H1 (cell line): ENCODE measurements around the gene RBM15B. TPM values are rescaled to one million over a fixed set of nuclear protein-coding genes. Genes with fewer than 3 reads are reported as not detected.

Experiments used
- CTCF ChIA-PET: fragments of 300-600 bp; sonication (Branson Sonifier 250); formaldehyde crosslinking; loops from one replicate; lab custom pipeline; 2021; ENCODE audit not compliant: partially characterized antibody; lab: Charles Lee
- POLR2A ChIA-PET: fragments of 300-600 bp; sonication (Branson Sonifier 250); formaldehyde crosslinking; loops from one replicate; lab custom pipeline; 2021; ENCODE audit warnings: inconsistent platforms; ENCODE audit not compliant: partially characterized antibody; lab: Charles Lee
- DNase-seq, 2 experiments: peaks; one replicate each; pipeline versions ENCODE4 v3.0.0 to v3.0.0-alpha.2; 2010 to 2022; ENCODE audit warnings: low spot score in 2 of 2, low read depth in 1 of 2, mixed read lengths in 1 of 2
- FAIRE-seq: peaks from 2 replicates; lab custom pipeline; 2011; peaks lifted over from hg19 to GRCh38; lab: Jason Lieb, UNC
- H2AFZ ChIP-seq: 2 replicates; pipeline ENCODE4 v1.8.1; 2012; ENCODE audit warnings: low read length, inconsistent platforms
- H2AK5ac ChIP-seq: 2 replicates; pipeline ENCODE4 v1.6.1; 2013; ENCODE audit warnings: low read depth, low read length
- H2BK120ac ChIP-seq: replicated peaks from 2 replicates; pipeline ENCODE3; 2013; ENCODE audit warnings: low read depth, low read length, inconsistent platforms
- H2BK12ac ChIP-seq: 2 replicates; pipeline ENCODE4 v1.6.1; 2013; ENCODE audit warnings: low read depth, low read length
- H2BK15ac ChIP-seq: 2 replicates; pipeline ENCODE4 v1.6.1; 2013; ENCODE audit warnings: low read length
- H2BK20ac ChIP-seq: 2 replicates; pipeline ENCODE4 v1.6.1; 2013; ENCODE audit warnings: low read length
- H2BK5ac ChIP-seq: 2 replicates; pipeline ENCODE4 v1.6.1; 2013; ENCODE audit warnings: low read depth, low read length
- H3K14ac ChIP-seq: 2 replicates; pipeline ENCODE4 v1.6.1; 2013; ENCODE audit warnings: inconsistent platforms; ENCODE audit not compliant: insufficient read length
- H3K18ac ChIP-seq: 2 replicates; pipeline ENCODE4 v1.6.1; 2013; ENCODE audit warnings: low read length; ENCODE audit errors: extremely low read depth
- H3K23ac ChIP-seq: 2 replicates; pipeline ENCODE4 v1.6.1; 2013; ENCODE audit warnings: inconsistent platforms; ENCODE audit not compliant: insufficient read length
- H3K23me2 ChIP-seq: 2 replicates; pipeline ENCODE4 v1.6.1; 2013; ENCODE audit warnings: low read depth, low read length
- H3K27ac ChIP-seq: 2 replicates; pipeline ENCODE4 v1.6.1; 2011; ENCODE audit warnings: low read depth, low read length, inconsistent platforms
- H3K27me3 ChIP-seq, 4 experiments: replicated peaks in 1 of 4; 1 replicate in 1 of 4; 2 replicates in 3 of 4; pipeline versions ENCODE4 v1.6.1 to v1.8.1; 2011 to 2013; ENCODE audit warnings: low read length in 3 of 4, mild to moderate bottlenecking in 3 of 4, inconsistent platforms in 2 of 4, mixed read lengths in 2 of 4, moderate library complexity in 1 of 4; ENCODE audit not compliant: control insufficient read depth in 3 of 4, insufficient read depth in 3 of 4; ENCODE audit errors: extremely low read depth in 1 of 4
- H3K36me3 ChIP-seq, 4 experiments: 2 replicates each; pipeline versions ENCODE4 v1.6.1 to v1.8.1; 2011 to 2013; ENCODE audit warnings: mild to moderate bottlenecking in 4 of 4, low read length in 3 of 4, moderate library complexity in 2 of 4, control low read depth in 1 of 4, inconsistent platforms in 1 of 4; ENCODE audit not compliant: insufficient read depth in 4 of 4, control insufficient read depth in 2 of 4
- H3K4ac ChIP-seq: replicated peaks from 2 replicates; pipeline ENCODE3; 2013; ENCODE audit warnings: low read length, low read depth, mixed read lengths, inconsistent platforms; ENCODE audit not compliant: insufficient read length
- H3K4me1 ChIP-seq, 4 experiments: replicated peaks in 1 of 4; 1 replicate in 1 of 4; 2 replicates in 3 of 4; pipeline versions ENCODE4 v1.6.1 to v1.8.1; 2011 to 2013; ENCODE audit warnings: low read length in 3 of 4, inconsistent platforms in 2 of 4, mixed read lengths in 1 of 4; ENCODE audit not compliant: insufficient read depth in 4 of 4, control insufficient read depth in 3 of 4
- H3K4me2 ChIP-seq, 2 experiments: 2 replicates each; pipeline versions ENCODE4 v1.6.1 to v1.8.1; 2011 to 2013; ENCODE audit warnings: low read depth in 2 of 2, low read length in 2 of 2, control low read depth in 1 of 2, inconsistent platforms in 1 of 2, mild to moderate bottlenecking in 1 of 2; ENCODE audit not compliant: insufficient read depth in 1 of 2
- H3K4me3 ChIP-seq, 4 experiments: fragments of 200-600, 300-600 bp in 1 of 4; sonication (generic), shearing (Covaris generic), sonication (Bioruptor Twin) in 1 of 4; 2 replicates each; pipeline versions ENCODE4 v1.5.1 to v1.8.1; 2011 to 2016; ENCODE audit warnings: low read length in 4 of 4, low read depth in 3 of 4, control low read depth in 2 of 4, inconsistent platforms in 2 of 4, mild to moderate bottlenecking in 2 of 4, mixed read lengths in 1 of 4, moderate library complexity in 1 of 4; ENCODE audit not compliant: insufficient read depth in 2 of 4; ENCODE audit errors: extremely low read depth in 1 of 4
- H3K56ac ChIP-seq: replicated peaks from 2 replicates; pipeline ENCODE3; 2013; ENCODE audit warnings: low read depth, mild to moderate bottlenecking, mixed read lengths, low read length, inconsistent platforms; ENCODE audit not compliant: insufficient read length
- H3K79me1 ChIP-seq: 2 replicates; pipeline ENCODE4 v1.6.1; 2013; ENCODE audit warnings: low read depth, low read length, control low read depth
- H3K79me2 ChIP-seq, 2 experiments: 2 replicates each; pipeline versions ENCODE4 v1.6.1 to v1.8.1; 2012 to 2013; ENCODE audit warnings: low read length in 2 of 2, mild to moderate bottlenecking in 2 of 2, inconsistent platforms in 1 of 2; ENCODE audit not compliant: insufficient read depth in 2 of 2, control insufficient read depth in 1 of 2
- H3K9ac ChIP-seq, 4 experiments: replicated peaks in 1 of 4; 1 replicate in 1 of 4; 2 replicates in 3 of 4; pipeline versions ENCODE4 v1.6.1 to v1.8.1; 2011 to 2013; ENCODE audit warnings: low read depth in 3 of 4, low read length in 3 of 4, control low read depth in 2 of 4, mild to moderate bottlenecking in 2 of 4, moderate library complexity in 2 of 4, inconsistent platforms in 1 of 4; ENCODE audit errors: extremely low read depth in 1 of 4
- H3K9me3 ChIP-seq, 2 experiments: 2 replicates each; pipeline versions ENCODE4 v1.6.1 to v1.8.1; 2012 to 2013; ENCODE audit warnings: mild to moderate bottlenecking in 2 of 2, moderate library complexity in 2 of 2, control low read depth in 1 of 2, inconsistent platforms in 1 of 2, low read depth in 1 of 2, low read length in 1 of 2, mixed read lengths in 1 of 2; ENCODE audit not compliant: insufficient read depth in 2 of 2
- H4K20me1 ChIP-seq, 2 experiments: replicated peaks in 1 of 2; 2 replicates each; pipeline versions ENCODE3 to v1.8.1; 2011 to 2013; ENCODE audit warnings: inconsistent platforms in 2 of 2, low read length in 2 of 2, mild to moderate bottlenecking in 1 of 2; ENCODE audit not compliant: insufficient read depth in 2 of 2, control insufficient read depth in 1 of 2
- H4K5ac ChIP-seq: 2 replicates; pipeline ENCODE4 v1.6.1; 2013; ENCODE audit warnings: low read length, low read depth, mixed read lengths, inconsistent platforms; ENCODE audit not compliant: insufficient read length
- H4K8ac ChIP-seq: 2 replicates; pipeline ENCODE4 v1.8.0; 2013; ENCODE audit warnings: mild to moderate bottlenecking, moderate library complexity, low read length, inconsistent platforms; ENCODE audit not compliant: insufficient read depth; ENCODE audit errors: extremely low read depth
- H4K91ac ChIP-seq: replicated peaks from 2 replicates; pipeline ENCODE3; 2013; ENCODE audit warnings: low read length, mixed read lengths, inconsistent platforms; ENCODE audit not compliant: insufficient read length
- ASH2L ChIP-seq: fragments of 200-600, 300-600 bp; sonication (generic); IDR thresholded peaks from one replicate; pipeline ENCODE4 v1.7.1; 2017; ENCODE audit warnings: low read length
- EP300 ChIP-seq, 2 experiments: IDR thresholded peaks; 1 replicate in 1 of 2; 2 replicates in 1 of 2; pipeline ENCODE4 v1.6.1; 2011 to 2012; ENCODE audit warnings: low read depth in 2 of 2, low read length in 2 of 2, mild to moderate bottlenecking in 2 of 2, borderline replicate concordance in 1 of 2, inconsistent platforms in 1 of 2, moderate library complexity in 1 of 2
- SP4 ChIP-seq: IDR thresholded peaks from 2 replicates; pipeline ENCODE4 v1.6.1; 2012; ENCODE audit warnings: low read length, inconsistent platforms
- ZNF274 ChIP-seq: IDR thresholded peaks from 2 replicates; pipeline ENCODE4 v1.7.0; 2012; ENCODE audit warnings: low read length, borderline replicate concordance; ENCODE audit errors: extremely low read depth
- WGBS, 2 experiments: shearing (Covaris generic) in 1 of 2; methylation state at CpG; one replicate each; pipeline versions ENCODE4 v1.1.6 to v1.1.7; 2013 to 2015; ENCODE audit warnings: low lambda C conversion rate in 2 of 2, mixed read lengths in 2 of 2, inconsistent platforms in 1 of 2, low coverage in 1 of 2, missing lambda C conversion rate in 1 of 2; ENCODE audit not compliant: insufficient replicate concordance in 2 of 2, insufficient coverage in 1 of 2, insufficient read length in 1 of 2; ENCODE audit errors: extremely low coverage in 1 of 2, missing lambda C conversion rate in 1 of 2; 5-methylcytosine and 5-hydroxymethylcytosine counted together
- polyA plus RNA-seq, 7 experiments: library from polyadenylated mRNA; depleted of rRNA in 3 of 7; stranded (reverse) in 5 of 7; unstranded in 2 of 7; fragments of >200 nt in 5 of 7; fragments of 200-250 nt in 2 of 7; gene quantifications; 1 replicate in 5 of 7; 2 replicates in 1 of 7; 4 replicates in 1 of 7; pipeline versions ENCODE4 v1.2.1 to v1.2.3, GENCODE V29; 2011 to 2013; ENCODE audit warnings: missing spikeins in 2 of 7, mixed read lengths in 2 of 7
- total RNA-seq: library from RNA; stranded (reverse); fragmentation: NEBNext Ultra II Directional; extraction: Animal tissue kit (Norgen Biotek cat#: 25700); gene quantifications from 2 replicates; pipeline ENCODE4 v1.2.1, GENCODE V29; 2021

RBM15B gene
- total and polyA plus RNA-seq, 2 of the 8 experiments (the other 6 are each of a cell fraction or from before 2014, with no cell fraction given), result 22.2 to 59.1 TPM

- TF ChIP-seq SP4 (no peak), ZNF274 (no peak), EP300 (IDR thresholded peaks at IDR 0.05; ENCODE audit: borderline replicate concordance in 1 of 2, low read depth in 2 of 2, low read length in 2 of 2) (no peak), ASH2L (no peak)
- no peak overlapping the region for H3K18ac ChIP-seq
- H4K8ac ChIP-seq, result no peak overlapping the region
- no peaks in the 10 kb centered on the region for H3K23me2 ChIP-seq
- H3K23ac ChIP-seq, result no peak overlapping the region
- H2BK15ac ChIP-seq, result no peak overlapping the region
- no peak overlapping the region for H4K5ac ChIP-seq
- no peak overlapping the region for H2BK12ac ChIP-seq
- H3K9me3 ChIP-seq, result no peaks in the 10 kb centered on the region
- H4K20me1 ChIP-seq, result peaks cover 0 to 2% of the 10 kb centered on the region in 2 experiments
- H3K27me3 ChIP-seq, result no peaks in the 10 kb centered on the region
- no peak overlapping the region for H3K9ac ChIP-seq
- no peak overlapping the region for H2BK5ac ChIP-seq
- no peak for FAIRE-seq
- DNase-seq, result no peak
- H2AFZ ChIP-seq, result no peak overlapping the region
- H3K36me3 ChIP-seq, result peaks cover 2 to 29% (median 12%) of the 10 kb centered on the region in 4 experiments; a peak in 7 of 8 replicates
- no peaks in the 10 kb centered on the region for H3K4me1 ChIP-seq
- no peak overlapping the region for H2AK5ac ChIP-seq
- no peak overlapping the region for H3K4me2 ChIP-seq
- H3K79me1 ChIP-seq, result no peaks in the 10 kb centered on the region
- WGBS, 2 experiments, result 92% methylated on average over 4 of the region's 4 CpGs; no CpG with 5 or more reads in 1 of the 2 experiments
- H3K4ac ChIP-seq, result no peak overlapping the region
- H2BK120ac ChIP-seq, result no peak overlapping the region
- H3K14ac ChIP-seq, result no peak overlapping the region
- no peak overlapping the region for H4K91ac ChIP-seq
- POLR2A ChIA-PET, result no interaction called here
- no peak overlapping the region for H3K27ac ChIP-seq
- H3K4me3 ChIP-seq, result no peak overlapping the region
- no peak overlapping the region for H3K56ac ChIP-seq
- CTCF ChIA-PET, result interaction anchor here (0.8 to 1.5 kb wide), 3 partner anchors 12 to 255 kb away, joined by 3 to 6 read pairs (median 4); no protein-coding TSS in a partner anchor
- no peak overlapping the region for H2BK20ac ChIP-seq
- H3K79me2 ChIP-seq, result no peaks in the 10 kb centered on the region
Observed at GRCh38 chr3:51426921-51427320, 35.8 kb downstream of the RBM15B start.
